ENCODE measurements around the gene PDE5A. TPM values are rescaled to one million over a fixed set of nuclear protein-coding genes. Genes with fewer than 3 reads are reported as not detected.
"Not testable (repeated sequence)": the region's sequence is repeated elsewhere in the genome, so short reads cannot be mapped to it uniquely, and the experiment has no call there.

PDE5A gene
- total RNA-seq, 1 donor from 2014 or later = 9.1 TPM

DNA sequence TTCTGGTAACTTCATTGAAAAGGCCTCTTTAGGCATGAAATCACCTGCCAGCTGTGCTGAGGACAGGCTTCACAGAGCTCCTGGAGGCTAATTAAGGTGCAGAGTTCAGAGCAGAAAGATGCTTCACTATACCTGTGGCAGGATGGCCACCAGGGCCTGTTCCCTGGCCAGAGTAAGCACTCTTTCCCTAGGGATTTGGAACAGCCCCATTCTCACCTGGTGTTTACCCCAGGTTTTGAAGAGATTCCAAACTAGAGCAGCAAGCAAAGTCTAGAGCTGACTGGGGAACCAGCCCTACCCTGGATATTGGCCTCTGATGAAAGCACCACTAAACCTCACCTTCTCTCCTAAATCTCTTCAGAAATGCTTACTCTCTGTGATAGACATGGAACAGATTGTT, 148.8 kb downstream of the PDE5A start:
- H3K4me3 Mint-ChIP-seq (ENCODE audit: unreplicated experiment) = no peak overlapping the region
- no peaks in the 10 kb centered on the region for H3K4me1 Mint-ChIP-seq (ENCODE audit: unreplicated experiment)
- TF ChIP-seq, protein P1, sequence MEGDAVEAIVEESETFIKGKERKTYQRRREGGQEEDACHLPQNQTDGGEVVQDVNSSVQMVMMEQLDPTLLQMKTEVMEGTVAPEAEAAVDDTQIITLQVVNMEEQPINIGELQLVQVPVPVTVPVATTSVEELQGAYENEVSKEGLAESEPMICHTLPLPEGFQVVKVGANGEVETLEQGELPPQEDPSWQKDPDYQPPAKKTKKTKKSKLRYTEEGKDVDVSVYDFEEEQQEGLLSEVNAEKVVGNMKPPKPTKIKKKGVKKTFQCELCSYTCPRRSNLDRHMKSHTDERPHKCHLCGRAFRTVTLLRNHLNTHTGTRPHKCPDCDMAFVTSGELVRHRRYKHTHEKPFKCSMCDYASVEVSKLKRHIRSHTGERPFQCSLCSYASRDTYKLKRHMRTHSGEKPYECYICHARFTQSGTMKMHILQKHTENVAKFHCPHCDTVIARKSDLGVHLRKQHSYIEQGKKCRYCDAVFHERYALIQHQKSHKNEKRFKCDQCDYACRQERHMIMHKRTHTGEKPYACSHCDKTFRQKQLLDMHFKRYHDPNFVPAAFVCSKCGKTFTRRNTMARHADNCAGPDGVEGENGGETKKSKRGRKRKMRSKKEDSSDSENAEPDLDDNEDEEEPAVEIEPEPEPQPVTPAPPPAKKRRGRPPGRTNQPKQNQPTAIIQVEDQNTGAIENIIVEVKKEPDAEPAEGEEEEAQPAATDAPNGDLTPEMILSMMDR (IDR thresholded peaks at IDR 0.05) = no peak
- peaks cover 34% of the 10 kb centered on the region for H3K9me3 Mint-ChIP-seq (ENCODE audit: unreplicated experiment)
- peaks cover 51% of the 10 kb centered on the region for H3K36me3 Mint-ChIP-seq (ENCODE audit: unreplicated experiment)
- no peak for DNase-seq (ENCODE audit: extremely low spot score, unreplicated experiment)
- no peaks in the 10 kb centered on the region for H3K27me3 Mint-ChIP-seq (ENCODE audit: unreplicated experiment)
- H3K27ac Mint-ChIP-seq (ENCODE audit: unreplicated experiment) = no peak overlapping the region

DNA sequence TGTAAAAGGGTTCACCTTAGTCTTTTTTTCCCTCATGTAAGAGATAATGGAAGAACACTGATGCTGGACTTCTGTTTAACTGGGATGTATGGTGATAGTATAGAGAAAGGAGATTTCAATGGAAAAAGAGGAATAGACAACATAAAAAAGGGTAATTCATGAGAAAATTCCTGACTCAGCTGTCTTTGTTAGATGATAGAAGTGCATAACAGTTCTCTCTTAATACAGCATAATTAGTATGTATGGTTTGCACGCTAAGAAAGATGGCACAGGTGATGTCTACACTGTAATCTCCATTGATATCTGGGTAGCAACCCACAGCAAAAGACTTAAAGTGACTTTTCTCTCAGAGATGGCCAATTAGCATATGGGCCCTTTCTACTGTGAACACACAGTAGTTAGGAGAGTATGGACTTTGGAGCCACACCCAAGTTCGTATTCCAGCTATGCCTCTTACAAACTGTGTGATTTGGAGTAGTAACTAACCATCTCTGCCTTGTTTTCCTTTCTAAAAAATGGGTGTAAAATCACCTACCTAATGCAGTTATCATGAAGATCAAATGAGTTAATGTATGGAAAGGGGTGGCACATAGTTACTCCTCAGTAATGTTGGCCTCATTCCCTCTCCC, 149.3 kb downstream of the PDE5A start:
- H3K36me3 Mint-ChIP-seq (ENCODE audit: unreplicated experiment) = peaks cover 47% of the 10 kb centered on the region
- no peaks in the 10 kb centered on the region for H3K27me3 Mint-ChIP-seq (ENCODE audit: unreplicated experiment)
- no peak for DNase-seq (ENCODE audit: extremely low spot score, unreplicated experiment)
- no peaks in the 10 kb centered on the region for H3K4me1 Mint-ChIP-seq (ENCODE audit: unreplicated experiment)
- peaks cover 28% of the 10 kb centered on the region for H3K9me3 Mint-ChIP-seq (ENCODE audit: unreplicated experiment)
- H3K27ac Mint-ChIP-seq (ENCODE audit: unreplicated experiment) = no peak overlapping the region
- H3K4me3 Mint-ChIP-seq (ENCODE audit: unreplicated experiment) = no peak overlapping the region
- TF ChIP-seq, protein P1 (IDR thresholded peaks at IDR 0.05) = no peak

DNA sequence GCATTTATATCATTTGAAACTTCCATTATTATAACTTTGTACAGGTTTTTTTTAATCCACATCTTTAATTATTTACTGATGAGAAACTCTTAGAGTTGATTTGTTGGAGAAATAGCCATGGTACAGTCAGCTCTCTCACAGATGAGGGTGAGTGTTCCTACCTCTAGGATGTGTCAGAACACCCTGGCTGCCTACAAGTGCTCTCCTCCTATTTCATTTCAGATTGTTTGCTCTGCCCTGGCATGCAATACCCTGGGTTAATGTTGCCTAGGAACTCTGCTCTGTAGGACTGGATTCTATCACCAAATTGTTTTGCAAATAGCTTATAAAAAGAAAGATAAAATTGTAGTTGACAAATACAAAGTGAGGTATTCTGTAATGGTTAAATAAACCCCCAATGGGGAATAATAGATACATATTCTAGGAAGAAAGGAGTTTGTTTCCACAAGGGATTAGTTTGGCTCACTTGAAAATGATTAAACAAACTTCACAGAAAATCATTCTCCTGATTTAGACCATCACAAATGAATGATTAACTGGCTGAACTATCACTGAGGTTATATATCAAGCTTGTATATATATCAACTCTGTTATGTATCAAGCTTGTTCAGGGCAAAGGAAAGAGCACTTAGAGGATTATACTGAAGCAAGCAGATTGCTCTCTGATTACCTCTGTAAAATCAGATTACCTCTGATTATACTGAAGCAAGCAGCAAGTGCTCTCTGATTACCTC, 150.0 kb downstream of the PDE5A start:
- no peak for DNase-seq (ENCODE audit: extremely low spot score, unreplicated experiment)
- TF ChIP-seq, protein P1 (IDR thresholded peaks at IDR 0.05) = no peak
- Mint-ChIP-seq H3K9me3 (ENCODE audit: unreplicated experiment) (peaks cover 24% of the 10 kb centered on the region), H3K4me1 (ENCODE audit: unreplicated experiment) (no peaks in the 10 kb centered on the region), H3K4me3 (ENCODE audit: unreplicated experiment) (no peak overlapping the region), H3K36me3 (ENCODE audit: unreplicated experiment) (peaks cover 44% of the 10 kb centered on the region), H3K27ac (ENCODE audit: unreplicated experiment) (no peak overlapping the region), H3K27me3 (ENCODE audit: unreplicated experiment) (no peaks in the 10 kb centered on the region)

DNA sequence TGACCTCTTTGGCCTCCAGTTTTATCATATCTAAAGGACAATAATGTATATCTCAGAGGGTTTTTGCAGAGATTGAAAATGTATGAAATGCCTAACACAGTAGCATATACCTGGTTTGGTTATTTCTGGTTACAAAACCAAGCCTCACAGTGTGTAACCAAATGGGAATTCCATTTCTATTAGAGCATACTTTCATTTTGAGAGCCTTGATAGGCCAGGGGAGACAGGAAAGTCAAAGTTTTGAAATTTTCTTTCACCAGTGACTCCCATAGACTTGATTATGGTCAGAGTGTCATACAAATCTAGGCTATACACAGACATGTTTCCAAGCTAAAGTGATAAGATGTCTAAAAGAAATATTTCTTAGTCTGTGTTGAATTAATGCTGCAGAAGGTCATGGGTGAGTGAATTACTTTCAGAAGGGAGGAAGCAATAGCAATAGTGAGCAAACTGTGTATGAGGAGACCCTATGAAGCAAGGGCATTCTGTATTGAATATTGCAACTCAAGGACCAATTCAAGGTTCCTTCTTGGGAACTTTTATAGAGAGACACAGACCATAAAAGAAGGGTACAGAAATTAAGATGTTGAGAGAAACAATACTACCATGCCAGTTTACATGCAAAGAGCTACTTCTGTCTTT, 151.1 kb downstream of the PDE5A start:
- Mint-ChIP-seq H3K4me3 (ENCODE audit: unreplicated experiment) (no peak overlapping the region), H3K4me1 (ENCODE audit: unreplicated experiment) (no peaks in the 10 kb centered on the region), H3K36me3 (ENCODE audit: unreplicated experiment) (peaks cover 34% of the 10 kb centered on the region), H3K27me3 (ENCODE audit: unreplicated experiment) (no peaks in the 10 kb centered on the region), H3K27ac (ENCODE audit: unreplicated experiment) (no peak overlapping the region), H3K9me3 (ENCODE audit: unreplicated experiment) (peaks cover 15% of the 10 kb centered on the region)
- no peak for DNase-seq (ENCODE audit: extremely low spot score, unreplicated experiment)
- TF ChIP-seq, protein P1 (IDR thresholded peaks at IDR 0.05) = no peak

DNA sequence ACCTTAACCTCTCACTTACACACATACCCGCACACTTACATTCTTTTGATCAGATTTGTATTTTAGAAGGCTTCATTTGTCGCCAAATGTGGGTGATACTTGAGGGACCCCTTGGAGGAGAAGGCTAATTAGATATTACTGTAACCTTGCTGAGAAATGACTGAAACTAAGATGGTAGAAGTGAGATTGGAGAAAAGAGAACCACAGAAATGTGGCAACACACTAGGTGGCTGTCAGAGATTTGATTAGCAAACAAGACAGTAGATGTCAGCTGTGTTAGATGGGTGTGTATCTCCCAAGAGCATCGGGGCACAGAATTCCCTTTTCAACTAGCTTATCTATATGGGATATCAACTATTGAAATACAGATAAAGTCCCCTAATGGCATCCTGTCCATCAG, 157.3 kb downstream of the PDE5A start:
- peaks cover 8% of the 10 kb centered on the region for H3K4me1 Mint-ChIP-seq (ENCODE audit: unreplicated experiment)
- no peaks in the 10 kb centered on the region for H3K9me3 Mint-ChIP-seq (ENCODE audit: unreplicated experiment)
- H3K36me3 Mint-ChIP-seq (ENCODE audit: unreplicated experiment) = peaks cover 9% of the 10 kb centered on the region
- H3K4me3 Mint-ChIP-seq (ENCODE audit: unreplicated experiment) = no peak overlapping the region
- H3K27ac Mint-ChIP-seq (ENCODE audit: unreplicated experiment) = no peak overlapping the region
- H3K27me3 Mint-ChIP-seq (ENCODE audit: unreplicated experiment) = no peaks in the 10 kb centered on the region
- DNase-seq (ENCODE audit: extremely low spot score, unreplicated experiment) = no peak
- TF ChIP-seq, protein P1 (IDR thresholded peaks at IDR 0.05) = no peak

DNA sequence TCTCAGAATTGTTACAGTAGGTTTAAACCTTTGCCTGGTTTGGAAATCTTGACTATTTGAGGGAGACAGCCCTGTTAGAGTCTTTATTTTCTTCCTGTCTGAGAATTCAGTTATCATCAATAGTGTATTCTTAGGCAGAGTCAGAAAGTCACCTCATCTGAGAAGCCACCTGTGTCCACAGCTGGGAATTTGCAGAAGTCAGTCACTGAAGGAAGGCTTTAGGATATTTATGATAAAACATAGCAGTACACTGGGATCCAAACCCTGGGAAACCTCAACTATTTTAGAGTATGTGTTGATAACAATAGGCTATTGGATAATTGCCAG, 157.9 kb downstream of the PDE5A start:
- H3K36me3 Mint-ChIP-seq (ENCODE audit: unreplicated experiment) = peaks cover 11% of the 10 kb centered on the region
- not testable (repeated sequence) for H3K4me3 Mint-ChIP-seq (ENCODE audit: unreplicated experiment); H3K27me3 Mint-ChIP-seq (ENCODE audit: unreplicated experiment); DNase-seq (ENCODE audit: extremely low spot score, unreplicated experiment); H3K4me1 Mint-ChIP-seq (ENCODE audit: unreplicated experiment); H3K27ac Mint-ChIP-seq (ENCODE audit: unreplicated experiment); H3K9me3 Mint-ChIP-seq (ENCODE audit: unreplicated experiment)

DNA sequence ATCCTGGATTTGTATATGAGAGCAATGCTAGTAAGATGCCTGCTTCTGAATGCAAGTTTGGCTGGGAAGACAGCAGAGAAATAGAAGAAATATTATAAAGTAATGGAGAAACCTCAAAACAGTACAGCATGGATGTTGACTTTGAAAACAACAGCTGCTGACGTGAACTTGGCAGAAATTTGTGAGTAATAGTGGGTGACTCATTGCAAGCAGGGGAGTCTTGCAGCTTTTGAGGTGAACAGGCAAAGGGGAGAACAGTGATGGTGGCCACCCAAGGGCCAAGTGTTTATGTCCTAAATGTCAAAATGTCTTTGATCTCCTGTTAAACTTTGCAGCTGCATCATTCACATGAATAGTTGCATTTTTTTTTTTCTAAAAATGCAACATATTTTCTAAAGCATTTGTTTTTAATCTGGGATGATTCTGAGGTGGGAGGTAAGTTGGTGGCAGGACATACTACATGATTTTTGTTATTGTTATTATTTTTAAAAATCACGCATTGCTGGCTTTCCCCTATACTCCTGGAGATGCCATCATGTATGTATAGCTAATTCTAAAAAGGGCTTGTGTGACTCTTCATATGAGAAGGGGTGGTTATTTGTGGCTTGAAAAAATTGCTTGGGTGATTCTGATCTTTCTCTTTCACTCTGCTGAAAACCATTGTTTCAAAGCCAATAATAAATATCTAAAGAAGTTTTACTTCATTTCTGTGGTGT, 158.4 kb downstream of the PDE5A start:
- not testable (repeated sequence) for DNase-seq (ENCODE audit: extremely low spot score, unreplicated experiment)
- peaks cover 11% of the 10 kb centered on the region for H3K36me3 Mint-ChIP-seq (ENCODE audit: unreplicated experiment)

More for the DNA sequence above, 158.4 kb downstream of the PDE5A start:
- H3K4me3 Mint-ChIP-seq (ENCODE audit: unreplicated experiment); H3K4me1 Mint-ChIP-seq (ENCODE audit: unreplicated experiment); H3K27me3 Mint-ChIP-seq (ENCODE audit: unreplicated experiment); H3K9me3 Mint-ChIP-seq (ENCODE audit: unreplicated experiment): not testable (repeated sequence)
- H3K27ac Mint-ChIP-seq (ENCODE audit: unreplicated experiment) = peak overlapping the region; percentile 43

Measured in osteocyte (in vitro differentiated cells).